K562 (cell line): Measurements from ENCODE around the gene RACGAP1. TPM values are rescaled to one million over a fixed set of nuclear protein-coding genes. Genes with fewer than 3 reads are reported as not detected.

ENCODE experiments used
- PHTF2 ChIP-seq: fragments of 250-450 bp; sonication (Bioruptor Pico); IDR thresholded peaks from 2 replicates; pipeline ENCODE4 v1.5.0; 2021; ENCODE audit warnings: mild to moderate bottlenecking
- PRMT5 ChIP-seq: sonication (generic); formaldehyde crosslinking; IDR thresholded peaks from 2 replicates; pipeline ENCODE4 v1.5.0; 2020; ENCODE audit warnings: missing genetic modification reagents
- RAD21 ChIP-seq, 2 experiments: fragments of 250-450 bp in 1 of 2; fragments of 450-650 bp in 1 of 2; sonication (Bioruptor Pico) in 1 of 2; formaldehyde crosslinking in 1 of 2; IDR thresholded peaks in 1 of 2; conservative IDR thresholded peaks in 1 of 2; 2 replicates each; pipeline versions ENCODE4 v1.4.0 to v1.8.0; 2020 to 2022; ENCODE audit warnings: mild to moderate bottlenecking in 2 of 2, moderate library complexity in 1 of 2
- RFX5 ChIP-seq: IDR thresholded peaks from 2 replicates; pipeline ENCODE4 v1.6.1; 2011; ENCODE audit warnings: low read depth, mild to moderate bottlenecking, improper control_type of control experiment, low read length
- SMAD4 ChIP-seq: fragments of 250-450 bp; sonication (Bioruptor Pico); conservative IDR thresholded peaks from 2 replicates; pipeline ENCODE4 v1.8.0; 2021; ENCODE audit warnings: inconsistent platforms, mild to moderate bottlenecking, moderate library complexity
- SRSF9 ChIP-seq: fragments of 200-400 bp; formaldehyde crosslinking; IDR thresholded peaks from 2 replicates; pipeline ENCODE4 v1.6.1; 2017; ENCODE audit warnings: low read depth, low read length, borderline replicate concordance
- THRAP3 ChIP-seq: fragments of 450-650 bp; IDR thresholded peaks from 2 replicates; pipeline ENCODE4 v1.6.1; 2016; ENCODE audit warnings: mild to moderate bottlenecking, inconsistent platforms, borderline replicate concordance
- ZC3H11A ChIP-seq: IDR thresholded peaks from 2 replicates; pipeline ENCODE4 v1.6.1; 2012; ENCODE audit warnings: low read depth, low read length, improper control_type of control experiment
- ZNF146 ChIP-seq: IDR thresholded peaks from one replicate; pipeline ENCODE4 v1.6.1; 2018; ENCODE audit warnings: missing compliant biosample characterization; ENCODE audit not compliant: unreplicated experiment
- ZNF644 ChIP-seq: fragments of 200-800 bp; sonication (Bioruptor generic); IDR thresholded peaks from 2 replicates; pipeline ENCODE4 v1.6.1; 2016; ENCODE audit warnings: low read depth, missing genetic modification characterization, missing compliant biosample characterization
- ZNF696 ChIP-seq: fragments of 250-450 bp; sonication (Bioruptor Pico); conservative IDR thresholded peaks from 2 replicates; pipeline ENCODE4 v1.4.0; 2020; ENCODE audit warnings: mild to moderate bottlenecking, moderate library complexity
- polyA plus RNA-seq, 8 experiments: library from polyadenylated mRNA; depleted of rRNA in 4 of 8; stranded (reverse) in 5 of 8; unstranded in 3 of 8; fragments of >200 nt; fragmentation: Nextera tagmentation in 2 of 8; fragmentation: Illumina TruSeq in 1 of 8; extraction: Ambion mirVana in 2 of 8; extraction: Trizol in 1 of 8; gene quantifications; 2 replicates each; pipeline versions ENCODE4 v1.2.1 to v1.2.3, GENCODE V29; 2011 to 2014; ENCODE audit warnings: inconsistent platforms in 1 of 8, missing spikeins in 1 of 8
- total RNA-seq, 7 experiments: library from RNA; depleted of rRNA in 6 of 7; stranded (reverse); fragments of >200 nt in 6 of 7; fragmentation: Illumina TruSeq in 2 of 7; extraction: Trizol in 2 of 7; gene quantifications; 2 replicates each; pipeline versions ENCODE4 v1.2.1 to v1.2.3, GENCODE V29; 2011 to 2021; ENCODE audit warnings: low replicate concordance in 1 of 7
- TF ChIP-seq, protein P1 (sequence below): sonication (generic); formaldehyde crosslinking; IDR thresholded peaks from 2 replicates; pipeline ENCODE4 v1.8.1; 2023; ENCODE audit warnings: mild to moderate bottlenecking, missing genetic modification reagents
- TF ChIP-seq, protein P2 (sequence below): conservative IDR thresholded peaks from 2 replicates; pipeline ENCODE4 v1.6.1; 2011; ENCODE audit warnings: low read depth, mild to moderate bottlenecking, low read length; ENCODE audit not compliant: control insufficient read depth
- TF ChIP-seq, protein P3 (sequence below): fragments of 450-650 bp; formaldehyde crosslinking; IDR thresholded peaks from 2 replicates; pipeline ENCODE4 v1.4.0; 2020; ENCODE audit warnings: mild to moderate bottlenecking, moderate library complexity
- TF ChIP-seq, protein P4 (sequence below): fragments of 250-450 bp; sonication (Bioruptor Pico); IDR thresholded peaks from 2 replicates; pipeline ENCODE4 v1.8.0; 2022; ENCODE audit warnings: moderate library complexity, mild to moderate bottlenecking, inconsistent platforms
- TF ChIP-seq, protein P5 (sequence below): fragments of 450-650 bp; formaldehyde crosslinking; IDR thresholded peaks from 2 replicates; pipeline ENCODE4 v1.4.0; 2022; ENCODE audit warnings: missing genetic modification characterization

The RACGAP1 gene
- total and polyA plus RNA-seq, 9 of the 15 experiments (the other 6 are each of a cell fraction or from before 2014, with no cell fraction given) = 56.4 to 92.9 (median 71.8) TPM

DNA sequence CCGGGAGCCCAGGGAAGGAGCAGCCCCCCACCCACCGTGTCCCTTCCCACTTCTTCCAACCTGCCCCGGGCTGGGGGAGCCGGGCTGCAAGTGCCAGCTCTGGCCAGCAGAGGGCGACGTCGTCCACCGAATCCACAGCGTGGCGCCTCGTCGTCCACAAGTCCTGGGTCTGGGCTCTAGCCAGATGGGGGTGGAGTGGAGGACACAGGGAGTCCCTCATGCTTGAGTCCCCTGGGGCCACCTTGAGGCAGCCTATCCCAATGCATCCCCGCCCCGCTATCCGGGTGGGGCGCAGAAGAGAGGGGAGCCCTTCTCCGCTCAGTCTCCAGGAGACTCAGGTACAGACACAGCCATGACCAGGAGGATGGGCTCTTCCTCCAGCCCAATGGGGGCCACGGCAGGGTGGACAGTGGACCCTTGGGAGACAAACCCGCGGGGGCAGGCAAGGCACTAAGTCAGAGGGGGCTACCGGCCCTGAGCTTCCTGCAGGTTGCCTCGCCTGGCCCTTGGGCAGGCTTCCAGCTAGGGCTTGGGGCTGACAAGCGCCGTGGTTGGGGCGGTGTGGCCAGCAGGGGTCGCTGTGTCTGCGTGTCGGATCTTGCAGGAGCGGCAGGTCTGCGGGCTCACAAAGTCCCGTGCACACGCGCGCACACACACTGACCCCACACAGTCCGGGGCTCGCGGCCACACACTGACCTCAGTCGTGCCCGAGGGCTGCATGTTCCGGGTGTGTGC is 58.1 kb downstream of the RACGAP1 start (continued):
- TF ChIP-seq, protein P1, sequence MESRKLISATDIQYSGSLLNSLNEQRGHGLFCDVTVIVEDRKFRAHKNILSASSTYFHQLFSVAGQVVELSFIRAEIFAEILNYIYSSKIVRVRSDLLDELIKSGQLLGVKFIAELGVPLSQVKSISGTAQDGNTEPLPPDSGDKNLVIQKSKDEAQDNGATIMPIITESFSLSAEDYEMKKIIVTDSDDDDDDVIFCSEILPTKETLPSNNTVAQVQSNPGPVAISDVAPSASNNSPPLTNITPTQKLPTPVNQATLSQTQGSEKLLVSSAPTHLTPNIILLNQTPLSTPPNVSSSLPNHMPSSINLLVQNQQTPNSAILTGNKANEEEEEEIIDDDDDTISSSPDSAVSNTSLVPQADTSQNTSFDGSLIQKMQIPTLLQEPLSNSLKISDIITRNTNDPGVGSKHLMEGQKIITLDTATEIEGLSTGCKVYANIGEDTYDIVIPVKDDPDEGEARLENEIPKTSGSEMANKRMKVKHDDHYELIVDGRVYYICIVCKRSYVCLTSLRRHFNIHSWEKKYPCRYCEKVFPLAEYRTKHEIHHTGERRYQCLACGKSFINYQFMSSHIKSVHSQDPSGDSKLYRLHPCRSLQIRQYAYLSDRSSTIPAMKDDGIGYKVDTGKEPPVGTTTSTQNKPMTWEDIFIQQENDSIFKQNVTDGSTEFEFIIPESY (CRISPR knock-in tag) = no peak
- TF ChIP-seq, protein P2, sequence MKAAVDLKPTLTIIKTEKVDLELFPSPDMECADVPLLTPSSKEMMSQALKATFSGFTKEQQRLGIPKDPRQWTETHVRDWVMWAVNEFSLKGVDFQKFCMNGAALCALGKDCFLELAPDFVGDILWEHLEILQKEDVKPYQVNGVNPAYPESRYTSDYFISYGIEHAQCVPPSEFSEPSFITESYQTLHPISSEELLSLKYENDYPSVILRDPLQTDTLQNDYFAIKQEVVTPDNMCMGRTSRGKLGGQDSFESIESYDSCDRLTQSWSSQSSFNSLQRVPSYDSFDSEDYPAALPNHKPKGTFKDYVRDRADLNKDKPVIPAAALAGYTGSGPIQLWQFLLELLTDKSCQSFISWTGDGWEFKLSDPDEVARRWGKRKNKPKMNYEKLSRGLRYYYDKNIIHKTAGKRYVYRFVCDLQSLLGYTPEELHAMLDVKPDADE = 0 out of 2 replicates have a peak, but pooled peaks have one; percentile 31
- no peak for TF ChIP-seq ZNF146
- TF ChIP-seq ZNF644 (tag) = no peak
- TF ChIP-seq SMAD4 (CRISPR knock-in tag) = peak; percentile 84
- TF ChIP-seq ZC3H11A = 0 out of 2 replicates have a peak, but pooled peaks have one; percentile 29
- TF ChIP-seq, protein P3, sequence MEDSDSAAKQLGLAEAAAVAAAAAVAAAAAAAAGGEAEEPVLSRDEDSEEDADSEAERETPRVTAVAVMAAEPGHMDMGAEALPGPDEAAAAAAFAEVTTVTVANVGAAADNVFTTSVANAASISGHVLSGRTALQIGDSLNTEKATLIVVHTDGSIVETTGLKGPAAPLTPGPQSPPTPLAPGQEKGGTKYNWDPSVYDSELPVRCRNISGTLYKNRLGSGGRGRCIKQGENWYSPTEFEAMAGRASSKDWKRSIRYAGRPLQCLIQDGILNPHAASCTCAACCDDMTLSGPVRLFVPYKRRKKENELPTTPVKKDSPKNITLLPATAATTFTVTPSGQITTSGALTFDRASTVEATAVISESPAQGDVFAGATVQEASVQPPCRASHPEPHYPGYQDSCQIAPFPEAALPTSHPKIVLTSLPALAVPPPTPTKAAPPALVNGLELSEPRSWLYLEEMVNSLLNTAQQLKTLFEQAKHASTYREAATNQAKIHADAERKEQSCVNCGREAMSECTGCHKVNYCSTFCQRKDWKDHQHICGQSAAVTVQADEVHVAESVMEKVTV (CRISPR knock-in tag) = peak; percentile 77
- TF ChIP-seq RFX5 = peak; percentile 58; the same call in 1 of the 2 replicates
- TF ChIP-seq, protein P4, sequence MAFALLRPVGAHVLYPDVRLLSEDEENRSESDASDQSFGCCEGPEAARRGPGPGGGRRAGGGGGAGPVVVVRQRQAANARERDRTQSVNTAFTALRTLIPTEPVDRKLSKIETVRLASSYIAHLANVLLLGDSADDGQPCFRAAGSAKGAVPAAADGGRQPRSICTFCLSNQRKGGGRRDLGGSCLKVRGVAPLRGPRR = no peak
- TF ChIP-seq SRSF9 = no peak
- TF ChIP-seq RAD21 (CRISPR knock-in tag; conservative IDR thresholded peaks at IDR 0.05 in 1 of 2, IDR thresholded peaks at IDR 0.05 in 1 of 2) = peak; percentile 87 to 93
- no peak for TF ChIP-seq PHTF2 (CRISPR knock-in tag)
- TF ChIP-seq ZNF696 (CRISPR knock-in tag) = no peak
- TF ChIP-seq PRMT5 = no peak
- TF ChIP-seq, protein P5, sequence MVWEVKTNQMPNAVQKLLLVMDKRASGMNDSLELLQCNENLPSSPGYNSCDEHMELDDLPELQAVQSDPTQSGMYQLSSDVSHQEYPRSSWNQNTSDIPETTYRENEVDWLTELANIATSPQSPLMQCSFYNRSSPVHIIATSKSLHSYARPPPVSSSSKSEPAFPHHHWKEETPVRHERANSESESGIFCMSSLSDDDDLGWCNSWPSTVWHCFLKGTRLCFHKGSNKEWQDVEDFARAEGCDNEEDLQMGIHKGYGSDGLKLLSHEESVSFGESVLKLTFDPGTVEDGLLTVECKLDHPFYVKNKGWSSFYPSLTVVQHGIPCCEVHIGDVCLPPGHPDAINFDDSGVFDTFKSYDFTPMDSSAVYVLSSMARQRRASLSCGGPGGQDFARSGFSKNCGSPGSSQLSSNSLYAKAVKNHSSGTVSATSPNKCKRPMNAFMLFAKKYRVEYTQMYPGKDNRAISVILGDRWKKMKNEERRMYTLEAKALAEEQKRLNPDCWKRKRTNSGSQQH = no peak
- TF ChIP-seq THRAP3 = no peak
